Heart left ventricle (tissue), 16 donors: ENCODE data around the gene SLC5A8. TPM values are rescaled to one million over a fixed set of nuclear protein-coding genes. Genes with fewer than 3 reads are reported as not detected.

Experiments used
- ATAC-seq, 4 donors: fragments of 200-7000 bp; cut with Tn5 transposase; one replicate each; pipeline ENCODE4 v1.9.1; 2020 to 2022; ENCODE audit warnings: moderate library complexity in 4 of 4, mild to moderate bottlenecking in 3 of 4, moderate number of reproducible peaks in 1 of 4
- DNase-seq, 5 donors: peaks; one replicate each; pipeline ENCODE4 v3.0.0-alpha.2; 2020
- H3K27ac ChIP-seq, 12 donors: fragments of 200-600 bp; sonication (generic) in 4 of 12; one replicate each; pipeline versions ENCODE4 v1.5.0 to v1.8.0; 2016 to 2022; ENCODE audit warnings: mild to moderate bottlenecking in 2 of 12
- H3K27me3 ChIP-seq, 9 donors: fragments of 200-600 bp; sonication (generic) in 2 of 9; one replicate each; pipeline versions ENCODE4 v1.5.1 to v1.8.0; 2016 to 2022; ENCODE audit warnings: mild to moderate bottlenecking in 3 of 9
- H3K36me3 ChIP-seq, 9 donors: fragments of 200-600 bp; sonication (generic) in 2 of 9; one replicate each; pipeline versions ENCODE4 v1.5.0 to v1.8.0; 2018 to 2022; ENCODE audit warnings: mild to moderate bottlenecking in 2 of 9
- H3K4me1 ChIP-seq, 12 donors: fragments of 200-600 bp; sonication (generic) in 4 of 12; one replicate each; pipeline versions ENCODE4 v1.5.0 to v1.8.0; 2016 to 2022; ENCODE audit warnings: mild to moderate bottlenecking in 3 of 12
- H3K4me3 ChIP-seq, 12 donors: fragments of 200-600 bp; sonication (generic) in 4 of 12; one replicate each; pipeline versions ENCODE4 v1.5.0 to v1.8.0; 2017 to 2022; ENCODE audit warnings: mild to moderate bottlenecking in 9 of 12, moderate library complexity in 4 of 12
- H3K9me3 ChIP-seq, 12 donors: fragments of 200-600 bp; sonication (generic) in 4 of 12; one replicate each; pipeline versions ENCODE4 v1.5.0 to v1.8.0; 2016 to 2022; ENCODE audit warnings: mild to moderate bottlenecking in 1 of 12
- CTCF ChIP-seq, 12 donors: fragments of 200-600 bp; sonication (generic) in 4 of 12; IDR thresholded peaks; one replicate each; pipeline versions ENCODE4 v1.5.0 to v1.8.0; 2018 to 2022; ENCODE audit warnings: antibody characterized with exemption in 12 of 12, mild to moderate bottlenecking in 5 of 12
- POLR2A ChIP-seq, 2 donors: fragments of 450-650 bp; IDR thresholded peaks; one replicate each; pipeline ENCODE4 v1.6.1; 2017; ENCODE audit warnings: antibody characterized with exemption in 2 of 2, mild to moderate bottlenecking in 2 of 2, moderate library complexity in 2 of 2
- WGBS, 4 donors: extraction: QIAGEN DNeasy Blood & Tissue Kit in 2 of 4; methylation state at CpG; one replicate each; pipeline versions ENCODE4 v1.1.5 to v1.1.7; 2013 to 2018; 5-methylcytosine and 5-hydroxymethylcytosine counted together
- intact Hi-C, 10 donors: fragments of 100-400 bp; cut with DNase I; formaldehyde crosslinking; loops; one replicate each; pipeline versions ENCODE4 v1.11.1 to v1.14.2; 2022
- polyA plus RNA-seq, 2 donors: library from polyadenylated mRNA; stranded (reverse); fragments of 200-250 nt; gene quantifications; one replicate each; pipeline ENCODE4 v1.2.3, GENCODE V29; 2013
- total RNA-seq, 9 donors: library from RNA; depleted of rRNA in 2 of 9; stranded (reverse); fragments of >200 nt in 2 of 9; fragmentation: NEBNext Ultra II Directional in 3 of 9; extraction: Animal tissue kit (Norgen Biotek cat#: 25700) in 3 of 9; gene quantifications; one replicate each; pipeline versions ENCODE4 v1.1.0 to v1.2.4, GENCODE V29; 2016 to 2023
- donor health status: ischemic (EF 13 %, LVEDD 7.1; RV severe dilation, severe dysfunction).
- donor health status: healthy with polysubstance abuse.
- donor health status: DM: no; HTN: yes; CAD: no.
- donor health status: DM: no; HTN: no; CAD: no.
- donor health status: ischemic (EF 25% LVEDD 6.9; RV normal size, moderate dysfunction).
- donor health status: ischemic (EF 25% LVEDD 5.7; RV mildly dilated, moderate dysfunction).
- donor health status: healthy.
- donor health status: DM: yes; HTN: yes; CAD: no.
- donor health status: ischemic (EF 35%, LVEDD 5.7; RV mildly dilated, moderate dysfunction).
- donor health status: nonischemic (EF 11% LVEDD 7.7; RV severe dilation, severe dysfunction).
- donor health status: DM: yes; HTN: yes; CAD: no.
- donor health status: PGD.
- donor health status: ischemic (EF 29% LVEDD 5.4; RV normal size, mild dysfunction).
- donor health status: nonischemic (EF 23%, LVEDD 6.1; RV moderate dilation, normal function).

SLC5A8 gene
- total and polyA plus RNA-seq, 11 donors: not detected

GRCh38 chr12:101117842-101118241, 92.2 kb downstream of the SLC5A8 start:
- ATAC-seq (no peak), DNase-seq (no peak)
- Histone ChIP-seq H3K36me3 (no peaks in the 10 kb centered on the region), H3K27ac (no peak overlapping the region), H3K4me3 (no peak overlapping the region), H3K4me1 (no peaks in the 10 kb centered on the region), H3K27me3 (no peaks in the 10 kb centered on the region), H3K9me3 (peaks cover 0 to 13% (median 0%) of the 10 kb centered on the region in 12 donors)
- 76 to 88% (median 83%) methylated on average over 2 of the region's 2 CpGs for WGBS, 4 donors
- intact Hi-C loops: no loop called here
- TF ChIP-seq POLR2A (IDR thresholded peaks at IDR 0.05): no peak
- no peak for TF ChIP-seq CTCF (IDR thresholded peaks at IDR 0.05)

- DNase-seq: no peak
- Histone ChIP-seq H3K4me1 (no peaks in the 10 kb centered on the region), H3K36me3 (no peaks in the 10 kb centered on the region), H3K27me3 (no peaks in the 10 kb centered on the region), H3K4me3 (no peak overlapping the region), H3K27ac (no peak overlapping the region), H3K9me3 (peaks cover 0 to 13% (median 0%) of the 10 kb centered on the region in 12 donors)
- TF ChIP-seq CTCF (IDR thresholded peaks at IDR 0.05) (no peak), POLR2A (IDR thresholded peaks at IDR 0.05) (no peak)
- intact Hi-C loops: no loop called here
- WGBS, 4 donors: 81 to 85% (median 83%) methylated on average over 4 of the region's 4 CpGs
- no peak for ATAC-seq
These were observed 93.1 kb downstream of the SLC5A8 start for GRCh38 chr12:101116911-101117310.

GRCh38 chr12:101115326-101115725, 94.7 kb downstream of the SLC5A8 start:
- TF ChIP-seq POLR2A (IDR thresholded peaks at IDR 0.05): no peak
- TF ChIP-seq CTCF (IDR thresholded peaks at IDR 0.05): no peak
- Histone ChIP-seq H3K4me1 (no peaks in the 10 kb centered on the region), H3K27me3 (no peaks in the 10 kb centered on the region), H3K27ac (no peak overlapping the region), H3K9me3 (peaks cover 0 to 8% (median 0%) of the 10 kb centered on the region in 12 donors), H3K4me3 (no peak overlapping the region), H3K36me3 (no peaks in the 10 kb centered on the region)
- WGBS, 4 donors: 69 to 75% (median 71%) methylated on average over 2 of the region's 2 CpGs
- ATAC-seq (no peak), DNase-seq (no peak)
- intact Hi-C loops: no loop called here

GRCh38 chr12:101111441-101111840, 98.6 kb downstream of the SLC5A8 start:
- DNase-seq (no peak), ATAC-seq (no peak)
- intact Hi-C loops: no loop called here
- no peak overlapping the region for H3K27ac ChIP-seq
- 63 to 73% (median 68%) methylated on average over 2 of the region's 2 CpGs for WGBS, 4 donors
- no peaks in the 10 kb centered on the region for H3K27me3 ChIP-seq
- TF ChIP-seq POLR2A (IDR thresholded peaks at IDR 0.05): no peak
- TF ChIP-seq CTCF (IDR thresholded peaks at IDR 0.05): no peak
- peaks cover 0 to 13% (median 0%) of the 10 kb centered on the region in 12 donors for H3K9me3 ChIP-seq
- H3K4me1 ChIP-seq: no peaks in the 10 kb centered on the region
- no peaks in the 10 kb centered on the region for H3K36me3 ChIP-seq
- H3K4me3 ChIP-seq: no peak overlapping the region
